Activated T-helper 1 cell treated with Interleukin-2 at 50 U/mL for 16 hours (primary cell): ENCODE data around the gene SYTL4.

Experiments
- DNase-seq: peaks from one replicate; pipeline ENCODE4 v3.0.0-alpha.2; 2020; ENCODE audit warnings: low read depth

Gene SYTL4

GRCh38 chrX:100647739-100648138 is 84.2 kb downstream of the SYTL4 start:
- DNase-seq = no peak

DNA sequence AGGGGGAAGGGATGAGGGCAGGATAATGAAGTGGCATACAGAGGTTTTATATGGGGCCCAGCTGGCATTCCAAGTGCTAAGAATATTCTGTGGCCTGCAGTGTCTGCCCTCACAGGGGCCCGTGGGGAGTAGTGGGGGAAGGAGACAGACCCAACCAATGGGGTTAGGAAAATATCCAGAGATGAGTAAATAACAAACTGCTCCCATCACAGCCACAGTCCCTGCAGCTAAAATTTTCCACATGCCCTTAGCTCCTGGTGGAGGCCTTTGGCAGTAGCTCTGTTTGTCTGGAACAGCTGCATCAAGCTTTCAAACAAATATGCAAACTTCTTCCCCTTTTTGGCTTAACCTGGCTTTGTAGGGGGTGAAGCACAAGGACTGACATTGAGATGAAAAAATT is 84.8 kb downstream of the SYTL4 start:
- no peak for DNase-seq

GRCh38 chrX:100645106-100645505 is 86.8 kb downstream of the SYTL4 start:
- DNase-seq = no peak

GRCh38 chrX:100643956-100644860 is 87.7 kb downstream of the SYTL4 start, which contains the start of gene SRPX2:
Gene SRPX2, plus strand, starts transcription at chrX:100644199. Its CDS starts 2,124 bp downstream, at chrX:100646323.
- DNase-seq = no peak

GRCh38 chrX:100643212-100643611 is 88.7 kb downstream of the SYTL4 start:
- DNase-seq = no peak

GRCh38 chrX:100642290-100642689 is 89.6 kb downstream of the SYTL4 start:
- DNase-seq = no peak

GRCh38 chrX:100636321-100636991 is 95.5 kb downstream of the SYTL4 start, which contains the start of gene TSPAN6:
Gene TSPAN6, minus strand, starts transcription at chrX:100636806. Its CDS starts 112 bp downstream, at chrX:100636694.
- DNase-seq = peak; percentile 53

- no peak for DNase-seq
Observed at GRCh38 chrX:100635989-100636320, 96.0 kb downstream of the SYTL4 start.

- DNase-seq = no peak
Observed at GRCh38 chrX:100635040-100635439, 96.9 kb downstream of the SYTL4 start.

GRCh38 chrX:100625985-100626491 is 105.9 kb downstream of the SYTL4 start:
- no peak for DNase-seq
